NCI-H446 (cell line): Measurements from ENCODE around the gene ANO6.

Source experiments
- DNase-seq, 2 experiments: peaks; one replicate each; lab custom pipeline; 2025; lab: John Stamatoyannopoulos, UW

The ANO6 gene

GRCh38 chr12:45212064-45212463 is 3.8 kb upstream of the ANO6 start:
- DNase-seq, result no peak

GRCh38 chr12:45213107-45213506 is 2.8 kb upstream of the ANO6 start:
- DNase-seq, result no peak

- DNase-seq, result no peak
Measured at GRCh38 chr12:45214071-45214470, 1.8 kb upstream of the ANO6 start.

GRCh38 chr12:45214749-45215418 is 1.0 kb upstream of the ANO6 start:
- DNase-seq, result no peak

GRCh38 chr12:45216230-45216982 is 511 bp downstream of the ANO6 start:
- peak in 1 of 2 experiments; percentile 33 for DNase-seq

GRCh38 chr12:45216983-45217485 is 1.1 kb downstream of the ANO6 start:
- DNase-seq, result no peak

GRCh38 chr12:45217846-45218245 is 2.0 kb downstream of the ANO6 start:
- DNase-seq, result no peak

- DNase-seq, result no peak
Measured at GRCh38 chr12:45219621-45220020, 3.7 kb downstream of the ANO6 start.

- DNase-seq, result no peak
Measured at GRCh38 chr12:45220363-45220931, 4.6 kb downstream of the ANO6 start.

GRCh38 chr12:45220969-45221368 is 5.1 kb downstream of the ANO6 start:
- DNase-seq, result no peak

- no peak for DNase-seq
Measured at GRCh38 chr12:45223868-45224267, 8.0 kb downstream of the ANO6 start.

- no peak for DNase-seq
Measured at GRCh38 chr12:45224311-45224710, 8.4 kb downstream of the ANO6 start.

- DNase-seq, result no peak
Measured at GRCh38 chr12:45226021-45226420, 10.1 kb downstream of the ANO6 start.

GRCh38 chr12:45227316-45228067 is 11.6 kb downstream of the ANO6 start:
- DNase-seq, result no peak

GRCh38 chr12:45231515-45232145 is 15.7 kb downstream of the ANO6 start:
- no peak for DNase-seq

- no peak for DNase-seq
Measured at GRCh38 chr12:45232146-45232755, 16.4 kb downstream of the ANO6 start.

GRCh38 chr12:45232756-45233372 is 17.0 kb downstream of the ANO6 start:
- DNase-seq, result peak in 1 of 2 experiments; percentile 51

GRCh38 chr12:45234139-45234865 is 18.4 kb downstream of the ANO6 start:
- DNase-seq, result peak in 1 of 2 experiments; percentile 42

GRCh38 chr12:45235087-45236025 is 19.5 kb downstream of the ANO6 start:
- no peak for DNase-seq
